ENCODE results near the gene SETBP1.

DNA sequence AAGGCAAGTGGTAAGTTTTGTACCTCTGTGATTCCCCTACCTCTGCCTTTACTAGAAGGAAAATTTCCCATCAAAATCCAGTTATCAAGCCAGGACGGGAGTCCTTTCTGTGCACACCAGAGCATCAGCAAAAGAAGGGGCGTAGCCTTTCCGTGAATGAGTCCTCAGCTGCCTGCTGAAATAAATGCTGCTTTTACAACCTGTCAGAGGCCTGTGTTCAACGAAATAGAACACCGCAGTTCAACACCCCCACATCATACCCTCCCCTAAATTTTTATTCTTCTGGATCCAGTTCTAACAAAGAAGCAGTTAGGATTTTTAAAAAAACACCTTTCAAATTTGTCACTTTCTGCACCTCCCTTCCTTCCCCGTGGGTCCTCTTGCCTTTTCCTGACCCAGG is 135.8 kb downstream of the SETBP1 start:
- no peak for TF ChIP-seq EZH2 (IDR thresholded peaks at IDR 0.05)
- TF ChIP-seq CTCF (IDR thresholded peaks at IDR 0.05): no peak

All from neural progenitor cell (in vitro differentiated cells).